ENCODE results near the gene CD300E.
"Not testable (repeated sequence)": the region's sequence is repeated elsewhere in the genome, so short reads cannot be mapped to it uniquely, and the experiment has no call there.

CD300E gene

DNA sequence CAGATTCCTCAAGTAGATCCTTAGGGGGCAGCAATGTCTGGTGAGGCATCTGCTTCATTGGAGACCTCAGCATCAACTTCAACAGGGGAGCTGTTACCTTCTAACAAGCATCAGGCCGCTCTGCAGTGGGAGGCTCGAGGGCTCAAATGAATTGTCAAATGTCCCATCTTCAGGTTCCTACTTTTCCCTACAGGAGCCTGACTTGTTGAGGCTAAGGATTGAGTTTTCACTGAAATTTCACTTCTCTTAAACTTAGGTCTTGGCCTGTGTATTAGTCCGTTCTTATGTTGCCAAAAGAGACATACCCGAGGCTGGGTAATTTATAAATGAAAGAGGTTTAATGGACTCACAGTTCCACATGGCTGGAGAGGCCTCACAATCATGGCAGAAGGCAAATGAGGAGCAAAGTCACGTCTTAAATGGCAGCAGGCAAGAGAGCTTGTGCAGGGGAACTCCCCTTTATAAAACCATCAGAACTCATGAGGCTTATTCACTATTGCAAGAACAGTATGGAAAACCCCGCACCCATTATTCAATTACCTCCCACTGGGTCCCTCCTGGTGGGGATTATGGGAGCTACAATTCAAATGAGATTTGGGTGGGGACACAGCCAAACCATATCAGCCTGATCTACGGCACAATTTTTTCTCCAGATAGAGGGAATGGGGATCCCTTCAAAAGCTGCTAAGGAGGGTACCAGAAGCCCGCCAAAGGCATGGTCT lies 26.3 kb downstream of the CD300E start:
- no peak overlapping the region for H3K27ac Mint-ChIP-seq
- H3K4me3 Mint-ChIP-seq: no peak overlapping the region
- DNase-seq (ENCODE audit: low spot score in 2 of 2) (no peak), ATAC-seq (no peak)
- H3K4me1 Mint-ChIP-seq: peaks cover 10% of the 10 kb centered on the region
- H3K9me3 Mint-ChIP-seq: no peaks in the 10 kb centered on the region
- H3K36me3 Mint-ChIP-seq: no peaks in the 10 kb centered on the region

GRCh38 chr17:74595037-74595750 lies 28.3 kb downstream of the CD300E start:
- H3K4me3 Mint-ChIP-seq: no peak overlapping the region
- ATAC-seq (no peak), DNase-seq (ENCODE audit: low spot score in 2 of 2) (no peak)
- H3K9me3 Mint-ChIP-seq: no peaks in the 10 kb centered on the region
- peaks cover 15% of the 10 kb centered on the region for H3K4me1 Mint-ChIP-seq
- no peaks in the 10 kb centered on the region for H3K36me3 Mint-ChIP-seq
- no peak overlapping the region for H3K27ac Mint-ChIP-seq

- DNase-seq (ENCODE audit: low spot score in 2 of 2) (no peak), ATAC-seq (no peak)
- Mint-ChIP-seq H3K4me1 (peaks cover 7% of the 10 kb centered on the region), H3K9me3 (no peaks in the 10 kb centered on the region), H3K4me3 (no peak within 1 kb of the TSS), H3K27ac (no peak within 1 kb of the TSS), H3K36me3 (no peaks in the 10 kb centered on the region)
These were observed 31.2 kb downstream of the CD300E start, which contains the start of gene CD300LD for GRCh38 chr17:74592087-74592990. Gene CD300LD, minus strand, starts transcription at chr17:74592283. Its CDS starts 81 bp downstream, at chr17:74592202.

GRCh38 chr17:74591503-74591902 lies 32.0 kb downstream of the CD300E start:
- DNase-seq (ENCODE audit: low spot score in 2 of 2): no peak
- H3K36me3 Mint-ChIP-seq: no peaks in the 10 kb centered on the region
- H3K27ac Mint-ChIP-seq: no peak overlapping the region
- H3K4me3 Mint-ChIP-seq: no peak overlapping the region
- H3K9me3 Mint-ChIP-seq: no peaks in the 10 kb centered on the region
- peaks cover 7% of the 10 kb centered on the region for H3K4me1 Mint-ChIP-seq
- ATAC-seq: no peak

- H3K4me3 Mint-ChIP-seq: no peak overlapping the region
These were observed 37.8 kb downstream of the CD300E start for GRCh38 chr17:74585711-74586110.

GRCh38 chr17:74584292-74585060 lies 39.1 kb downstream of the CD300E start:
- H3K27ac Mint-ChIP-seq: no peak overlapping the region
- H3K9me3 Mint-ChIP-seq: no peaks in the 10 kb centered on the region
- peaks cover under 1% of the 10 kb centered on the region for H3K4me1 Mint-ChIP-seq
- DNase-seq (ENCODE audit: low spot score in 2 of 2) (no peak), ATAC-seq (no peak)
- H3K36me3 Mint-ChIP-seq: no peaks in the 10 kb centered on the region
- H3K4me3 Mint-ChIP-seq: no peak overlapping the region

More at GRCh38 chr17:74585711-74586110, 37.8 kb downstream of the CD300E start:
- no peak for ATAC-seq
- Mint-ChIP-seq H3K9me3 (no peaks in the 10 kb centered on the region), H3K36me3 (no peaks in the 10 kb centered on the region), H3K4me1 (no peaks in the 10 kb centered on the region), H3K27ac (no peak overlapping the region)
- no peak for DNase-seq (ENCODE audit: low spot score in 2 of 2)

- Mint-ChIP-seq H3K27ac (no peak overlapping the region), H3K4me1 (peaks cover 6% of the 10 kb centered on the region), H3K9me3 (no peaks in the 10 kb centered on the region), H3K36me3 (no peaks in the 10 kb centered on the region), H3K4me3 (no peak overlapping the region)
- no peak for ATAC-seq
- DNase-seq (ENCODE audit: low spot score in 2 of 2): no peak
These were observed 40.9 kb downstream of the CD300E start for GRCh38 chr17:74582633-74583032.

- no peaks in the 10 kb centered on the region for H3K9me3 Mint-ChIP-seq
- no peak overlapping the region for H3K4me3 Mint-ChIP-seq
- peaks cover 6% of the 10 kb centered on the region for H3K4me1 Mint-ChIP-seq
- no peak for ATAC-seq
- no peaks in the 10 kb centered on the region for H3K36me3 Mint-ChIP-seq
- DNase-seq (ENCODE audit: low spot score in 2 of 2): no peak
- H3K27ac Mint-ChIP-seq: no peak overlapping the region
These were observed 43.6 kb downstream of the CD300E start for GRCh38 chr17:74579900-74580299.

- Mint-ChIP-seq H3K4me3 (no peak overlapping the region), H3K9me3 (no peaks in the 10 kb centered on the region), H3K27ac (peak overlapping the region; percentile 13), H3K36me3 (no peaks in the 10 kb centered on the region), H3K4me1 (peaks cover 6% of the 10 kb centered on the region)
- DNase-seq (ENCODE audit: low spot score in 2 of 2): no peak
- no peak for ATAC-seq
These were observed 44.6 kb downstream of the CD300E start for GRCh38 chr17:74578979-74579378.

DNA sequence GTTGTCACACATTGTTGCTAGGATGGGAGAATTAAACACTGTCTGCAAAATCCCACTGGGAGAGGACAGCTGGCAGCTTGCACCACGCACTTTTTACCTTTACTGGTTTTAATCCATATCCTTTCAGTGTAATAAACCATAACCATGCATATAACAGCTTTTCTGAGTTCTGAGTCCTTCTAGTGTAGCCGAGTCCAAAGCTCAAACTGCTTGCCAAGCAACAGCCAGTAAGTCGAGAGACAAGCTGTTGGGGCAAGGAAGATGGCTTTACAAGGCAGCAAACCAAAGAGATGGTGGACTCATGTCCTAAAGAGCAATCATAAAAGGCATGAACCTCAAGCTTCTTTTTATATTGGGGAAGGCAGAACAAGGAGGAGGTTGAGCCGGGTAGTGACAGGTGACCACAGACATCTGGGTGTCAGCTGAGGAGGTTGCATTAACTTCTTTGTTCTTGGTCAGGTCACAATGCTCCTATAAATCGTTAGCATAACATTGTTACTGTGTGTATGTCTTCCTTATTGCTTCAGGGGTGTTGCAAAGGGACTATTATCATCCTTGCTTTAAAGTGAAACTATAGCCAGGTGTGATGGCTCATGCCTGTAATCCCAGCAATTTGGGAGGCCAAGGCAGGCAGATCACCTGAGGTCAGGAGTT lies 48.9 kb downstream of the CD300E start:
- peaks cover 6% of the 10 kb centered on the region for H3K4me1 Mint-ChIP-seq
- H3K4me3 Mint-ChIP-seq: no peak overlapping the region
- H3K36me3 Mint-ChIP-seq: no peaks in the 10 kb centered on the region
- ATAC-seq (no peak), DNase-seq (ENCODE audit: low spot score in 2 of 2) (no peak)
- H3K9me3 Mint-ChIP-seq: no peaks in the 10 kb centered on the region
- H3K27ac Mint-ChIP-seq: no peak overlapping the region

DNA sequence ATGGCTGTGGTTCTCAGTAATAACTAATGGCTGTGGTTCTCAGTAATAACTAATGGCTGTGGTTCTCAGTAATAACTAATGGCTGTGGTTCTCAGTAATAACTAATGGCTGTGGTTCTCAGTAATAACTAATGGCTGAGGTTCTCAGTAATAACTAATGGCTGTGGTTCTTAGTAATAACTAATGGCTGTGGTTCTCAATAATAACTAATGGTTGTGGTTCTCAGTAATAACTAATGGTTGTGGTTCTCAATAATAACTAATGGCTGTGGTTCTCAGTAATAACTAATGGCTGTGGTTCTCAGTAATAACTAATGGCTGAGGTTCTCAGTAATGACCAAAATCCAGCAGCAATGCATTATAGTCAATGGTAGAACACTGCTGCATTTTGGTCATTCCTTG lies 49.9 kb downstream of the CD300E start:
- DNase-seq (ENCODE audit: low spot score in 2 of 2); H3K9me3 Mint-ChIP-seq; ATAC-seq; H3K4me3 Mint-ChIP-seq; H3K27ac Mint-ChIP-seq; H3K4me1 Mint-ChIP-seq; H3K36me3 Mint-ChIP-seq: not testable (repeated sequence)

DNA sequence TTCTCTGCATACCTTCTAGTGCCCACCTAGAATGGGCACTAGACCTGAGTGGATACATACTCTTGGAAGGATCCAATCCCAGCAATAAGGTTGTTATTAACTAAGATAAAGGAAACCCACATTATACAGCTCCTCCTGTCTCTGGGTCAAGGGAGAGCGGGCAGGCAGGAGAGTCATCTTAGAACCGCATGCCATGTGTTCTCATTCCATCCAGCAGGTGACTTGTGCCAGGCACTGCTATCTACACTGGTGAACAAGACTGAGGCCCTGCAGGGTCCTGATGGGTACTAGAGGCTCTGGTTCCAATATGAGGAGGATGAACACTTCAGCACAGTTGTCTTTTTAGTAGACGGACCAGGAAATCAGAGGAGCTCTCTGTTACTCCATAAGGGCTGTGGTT lies 50.4 kb downstream of the CD300E start:
- Mint-ChIP-seq H3K9me3 (no peaks in the 10 kb centered on the region), H3K4me1 (peaks cover 10% of the 10 kb centered on the region)
- no peak for ATAC-seq

DNA sequence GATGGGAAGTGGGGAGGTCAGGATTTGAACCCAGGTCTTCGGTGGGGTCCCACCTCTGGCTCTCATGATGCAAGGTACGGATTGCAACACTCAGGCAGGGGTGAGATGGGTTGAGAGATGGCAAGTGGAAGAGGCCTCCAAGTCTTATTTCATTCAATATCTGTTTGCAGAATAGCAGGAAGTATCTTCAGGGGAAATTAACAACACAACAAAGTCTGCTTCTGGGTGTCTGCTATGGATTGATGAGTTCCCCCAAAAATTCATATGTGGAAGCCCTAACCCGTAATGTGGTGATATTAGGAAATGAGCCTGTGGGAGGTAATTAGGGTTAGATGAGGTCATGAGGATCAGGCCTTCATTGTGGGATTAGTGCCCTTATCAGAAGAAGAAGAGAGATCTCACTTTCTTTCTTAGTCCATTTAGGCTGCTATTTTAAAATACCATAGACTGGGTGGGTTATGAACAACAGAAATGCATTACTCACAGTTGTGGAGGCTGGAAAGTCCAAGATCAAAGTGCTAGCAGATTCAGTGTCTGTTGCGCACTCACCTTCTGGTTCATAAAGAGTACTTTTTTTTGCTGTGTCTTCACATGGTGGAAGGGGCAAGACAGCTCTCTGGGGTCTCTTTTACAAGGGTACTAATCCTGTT lies 51.8 kb downstream of the CD300E start:
- Mint-ChIP-seq H3K4me1 (peaks cover 12% of the 10 kb centered on the region), H3K27ac (no peak overlapping the region), H3K36me3 (no peaks in the 10 kb centered on the region), H3K9me3 (no peaks in the 10 kb centered on the region), H3K4me3 (no peak overlapping the region)
- DNase-seq (ENCODE audit: low spot score in 2 of 2) (no peak), ATAC-seq (no peak)

More for the DNA sequence above, 50.4 kb downstream of the CD300E start:
- H3K36me3 Mint-ChIP-seq: no peaks in the 10 kb centered on the region
- no peak overlapping the region for H3K27ac Mint-ChIP-seq
- DNase-seq (ENCODE audit: low spot score in 2 of 2): no peak
- H3K4me3 Mint-ChIP-seq: no peak overlapping the region

Measured in stimulated activated effector memory CD8-positive, alpha-beta T cell treated with anti-CD3 and anti-CD28 coated beads, Interleukin-12 subunit alpha, Interleukin-12 subunit beta, amount 100 ng/mL, for 72 hours (primary cell).